ENCODE results near the gene ZNF394. TPM values are rescaled to one million over a fixed set of nuclear protein-coding genes. Genes with fewer than 3 reads are reported as not detected.

Gene ZNF394
- total and polyA plus RNA-seq, 9 of the 15 experiments (the other 6 are each of a cell fraction or from before 2014, with no cell fraction given) = 2.9 to 32.2 (median 24.2) TPM

DNA sequence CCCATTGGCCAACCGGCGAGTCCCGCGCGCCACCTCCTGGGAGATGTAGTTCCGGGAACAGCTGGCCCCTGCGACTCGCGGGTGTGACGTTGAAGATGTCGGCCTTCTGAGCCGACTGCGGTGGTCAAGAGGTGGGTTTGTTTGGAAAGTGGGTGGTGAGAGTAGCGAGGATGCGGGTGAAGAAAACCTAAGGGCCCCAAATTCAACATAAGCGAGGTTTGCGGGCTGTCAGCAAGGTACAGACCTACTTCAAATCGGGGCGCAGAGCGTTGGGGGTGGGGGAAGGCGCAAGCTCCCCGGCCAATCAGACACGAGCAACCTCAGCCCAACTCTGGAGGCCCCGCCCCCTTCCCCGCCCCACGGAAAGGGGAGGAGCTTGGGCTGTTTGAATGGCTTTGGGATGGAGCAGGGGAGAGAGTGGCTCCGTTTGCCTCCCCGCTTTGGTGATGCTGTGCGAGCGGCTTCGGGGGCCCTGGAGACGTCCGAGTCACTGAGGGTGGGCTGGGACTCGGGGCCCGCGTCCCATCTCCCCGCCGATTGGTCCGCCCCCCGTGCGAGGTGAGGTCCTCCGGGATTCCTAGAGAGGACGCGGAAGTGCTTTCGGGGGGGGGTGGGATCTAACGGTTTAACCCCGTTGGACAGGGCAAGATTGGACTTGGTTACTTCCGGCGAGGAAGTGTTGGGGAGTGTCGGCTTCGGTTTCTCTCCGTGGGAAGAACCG, 4.7 kb upstream of the ZNF394 start, which contains the start of gene ZKSCAN5 (continued):
- peak; percentile 87 for TF ChIP-seq CXXC5 (CRISPR knock-in tag; IDR thresholded peaks at IDR 0.05)
- TF ChIP-seq FOXK1 (CRISPR knock-in tag; IDR thresholded peaks at IDR 0.05; ENCODE audit: borderline replicate concordance) = peak; percentile 75; the same call in 1 of the 2 replicates
- TF ChIP-seq SNIP1 (IDR thresholded peaks at IDR 0.05; ENCODE audit: low read depth) = peak; percentile 96
- TF ChIP-seq HDGF (IDR thresholded peaks at IDR 0.05) = 0 out of 2 replicates have a peak, but pooled peaks have one; percentile 73
- TF ChIP-seq EGR1 (conservative IDR thresholded peaks at IDR 0.05) = peak; percentile 18; the same call in 1 of the 2 replicates
- TF ChIP-seq EP400 (IDR thresholded peaks at IDR 0.05) = peak; percentile 93
- peak; percentile 59; the same call in 1 of the 2 replicates for TF ChIP-seq TOE1 (IDR thresholded peaks at IDR 0.05; ENCODE audit: borderline replicate concordance)
- no peak for TF ChIP-seq TOE1 (CRISPR knock-in tag; IDR thresholded peaks at IDR 0.05; ENCODE audit: borderline replicate concordance, low read depth)
- peak; percentile 68 for TF ChIP-seq EP300 (IDR thresholded peaks at IDR 0.05; ENCODE audit: low read length)
- no peak for TF ChIP-seq HIVEP1 (CRISPR knock-in tag; IDR thresholded peaks at IDR 0.05)
- no peak for TF ChIP-seq RUNX1 (IDR thresholded peaks at IDR 0.05; ENCODE audit: low read depth)
- peak; percentile 95 for TF ChIP-seq MYBL2 (IDR thresholded peaks at IDR 0.05; ENCODE audit: low read depth)
- TF ChIP-seq MYBL2 (CRISPR knock-in tag; IDR thresholded peaks at IDR 0.05; ENCODE audit: borderline replicate concordance) = no peak
- TF ChIP-seq, protein P1, sequence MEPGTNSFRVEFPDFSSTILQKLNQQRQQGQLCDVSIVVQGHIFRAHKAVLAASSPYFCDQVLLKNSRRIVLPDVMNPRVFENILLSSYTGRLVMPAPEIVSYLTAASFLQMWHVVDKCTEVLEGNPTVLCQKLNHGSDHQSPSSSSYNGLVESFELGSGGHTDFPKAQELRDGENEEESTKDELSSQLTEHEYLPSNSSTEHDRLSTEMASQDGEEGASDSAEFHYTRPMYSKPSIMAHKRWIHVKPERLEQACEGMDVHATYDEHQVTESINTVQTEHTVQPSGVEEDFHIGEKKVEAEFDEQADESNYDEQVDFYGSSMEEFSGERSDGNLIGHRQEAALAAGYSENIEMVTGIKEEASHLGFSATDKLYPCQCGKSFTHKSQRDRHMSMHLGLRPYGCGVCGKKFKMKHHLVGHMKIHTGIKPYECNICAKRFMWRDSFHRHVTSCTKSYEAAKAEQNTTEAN (CRISPR knock-in tag; IDR thresholded peaks at IDR 0.05) = no peak; the same call in 1 of the 2 replicates
- peak; percentile 86 for TF ChIP-seq POLR2G (IDR thresholded peaks at IDR 0.05; ENCODE audit: low read depth, low read length)
- TF ChIP-seq SIN3A (IDR thresholded peaks at IDR 0.05; ENCODE audit: borderline replicate concordance in 2 of 2, control insufficient read depth in 1 of 2, low read depth in 2 of 2, low read length in 2 of 2) = peak; percentile 66 to 88
- peak; percentile 93 for TF ChIP-seq CREB1 (IDR thresholded peaks at IDR 0.05)
- TF ChIP-seq CREB1 (CRISPR knock-in tag; IDR thresholded peaks at IDR 0.05) = peak; percentile 91
- 0 out of 2 replicates have a peak, but pooled peaks have one; percentile 24 for TF ChIP-seq GTF2A2 (tag; IDR thresholded peaks at IDR 0.05)
- peak in 1 of 2 experiments; percentile 95; a peak in 2 of 4 replicates for TF ChIP-seq KDM4B (IDR thresholded peaks at IDR 0.05; ENCODE audit: borderline replicate concordance in 2 of 2, low read depth in 1 of 2)
- TF ChIP-seq HCFC1 (IDR thresholded peaks at IDR 0.05; ENCODE audit: low read depth, low read length) = peak; percentile 98
- TF ChIP-seq SRSF1 (IDR thresholded peaks at IDR 0.05; ENCODE audit: low read depth, low read length) = 0 out of 2 replicates have a peak, but pooled peaks have one; percentile 46
- peak; percentile 84 for TF ChIP-seq ZFX (CRISPR knock-in tag; IDR thresholded peaks at IDR 0.05)
- TF ChIP-seq FOXK2 (conservative IDR thresholded peaks at IDR 0.05 in 1 of 2, IDR thresholded peaks at IDR 0.05 in 1 of 2; ENCODE audit: low read depth in 2 of 2) = peak; percentile 62 to 71; a peak in 3 of 4 replicates

All from K562 (cell line).